ENCODE results near the gene MRPS15.
"Not testable (repeated sequence)": the region's sequence is repeated elsewhere in the genome, so short reads cannot be mapped to it uniquely, and the experiment has no call there.

The MRPS15 gene

DNA sequence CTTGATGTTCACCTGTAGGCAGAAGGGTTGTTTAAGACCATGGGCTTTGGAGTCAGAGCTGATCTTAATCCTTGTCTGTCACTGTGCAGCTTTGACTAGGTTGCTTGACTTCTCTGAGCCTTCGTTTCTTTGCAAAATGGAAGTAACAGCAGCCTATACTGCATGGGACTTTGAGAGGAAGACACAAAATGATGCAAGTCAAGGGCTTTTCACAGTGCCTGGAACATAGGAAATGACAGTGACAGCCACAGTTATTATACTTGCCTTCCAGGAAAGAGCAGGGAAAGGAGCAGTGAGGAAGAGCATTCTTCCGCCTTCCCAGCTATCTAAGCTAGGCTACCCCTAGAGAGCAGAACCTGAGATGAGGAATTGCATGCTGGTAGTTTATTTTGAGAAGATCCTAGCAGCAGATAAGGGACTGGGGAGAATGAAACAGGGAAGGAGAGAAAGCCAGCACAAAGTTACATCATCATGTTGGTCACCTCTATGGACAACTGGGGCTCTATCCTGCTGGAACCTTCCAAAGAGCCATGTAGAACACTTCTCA lies 15.4 kb upstream of the MRPS15 start:
- H3K4me3 ChIP-seq (ENCODE audit: low read length) = no peak overlapping the region
- no peaks in the 10 kb centered on the region for H3K9me3 ChIP-seq (ENCODE audit: low read length)
- H3K4me1 ChIP-seq (ENCODE audit: insufficient read depth, low read length) = peaks cover 3% of the 10 kb centered on the region
- peaks cover 18% of the 10 kb centered on the region for H3K27me3 ChIP-seq (ENCODE audit: insufficient read depth, low read length)
- no peaks in the 10 kb centered on the region for H3K36me3 ChIP-seq (ENCODE audit: insufficient read depth, low read length)
- no peak overlapping the region for H2AFZ ChIP-seq (ENCODE audit: low read depth, low read length)

DNA sequence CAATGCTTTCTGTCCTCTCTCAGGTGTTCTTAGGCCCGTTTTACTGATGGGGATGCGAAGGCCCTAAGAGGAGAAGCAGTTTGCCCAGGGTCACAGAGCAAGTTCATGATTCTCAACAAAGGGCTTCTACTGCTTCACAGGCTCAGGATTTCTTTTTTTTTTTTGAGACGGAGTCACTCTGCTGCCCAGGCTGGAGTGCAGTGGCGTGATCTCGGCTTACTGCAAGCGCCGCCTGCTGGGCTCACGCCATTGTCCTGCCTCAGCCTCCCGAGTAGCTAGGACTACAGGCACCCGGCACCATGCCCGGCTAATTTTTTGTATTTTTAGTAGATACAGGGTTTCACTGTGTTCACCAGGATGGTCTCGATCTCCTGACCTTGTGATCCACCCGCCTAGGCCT lies 13.4 kb upstream of the MRPS15 start:
- not testable (repeated sequence) for H3K27me3 ChIP-seq (ENCODE audit: insufficient read depth, low read length); H3K4me3 ChIP-seq (ENCODE audit: low read length); H3K4me1 ChIP-seq (ENCODE audit: insufficient read depth, low read length); H2AFZ ChIP-seq (ENCODE audit: low read depth, low read length); H3K36me3 ChIP-seq (ENCODE audit: insufficient read depth, low read length); H3K9me3 ChIP-seq (ENCODE audit: low read length)

GRCh38 chr1:36476945-36477344 lies 12.8 kb upstream of the MRPS15 start:
- peaks cover under 1% of the 10 kb centered on the region for H3K27me3 ChIP-seq (ENCODE audit: insufficient read depth, low read length)

DNA sequence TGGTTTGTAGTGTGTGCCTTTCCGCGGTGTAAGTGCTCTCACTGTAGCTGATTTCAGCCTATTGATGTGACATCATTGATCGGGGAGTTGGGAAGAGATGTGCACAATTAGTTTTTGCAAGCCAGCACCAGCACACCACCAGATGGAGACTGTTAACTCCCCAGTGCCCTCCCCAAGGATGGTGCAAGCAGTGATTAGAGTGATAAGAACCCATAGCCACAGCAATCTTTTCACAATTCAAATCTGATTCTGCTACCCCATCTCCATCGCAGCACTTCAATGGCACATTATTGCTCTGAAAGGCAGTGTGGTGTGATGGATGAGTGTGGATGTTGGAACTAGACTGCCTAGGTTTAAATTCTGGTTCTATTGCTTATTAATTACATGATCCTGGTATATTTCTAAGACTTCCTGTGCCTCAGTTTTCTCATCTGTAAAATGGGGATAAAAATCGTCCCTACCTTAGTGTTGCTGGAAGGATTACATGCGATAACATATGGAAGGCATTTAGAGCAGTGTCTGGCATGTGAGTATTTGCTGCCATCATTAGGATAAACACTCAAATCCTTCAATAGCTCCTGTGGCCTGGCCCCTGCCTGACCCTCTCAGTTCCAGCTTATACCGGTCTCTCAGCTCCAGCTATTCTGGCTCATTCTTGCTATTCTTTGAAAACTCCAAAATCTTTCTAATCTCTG lies 11.9 kb upstream of the MRPS15 start:
- no peak overlapping the region for H3K4me3 ChIP-seq (ENCODE audit: low read length)
- no peaks in the 10 kb centered on the region for H3K36me3 ChIP-seq (ENCODE audit: insufficient read depth, low read length)
- H2AFZ ChIP-seq (ENCODE audit: low read depth, low read length) = no peak overlapping the region
- H3K4me1 ChIP-seq (ENCODE audit: insufficient read depth, low read length) = peaks cover 3% of the 10 kb centered on the region
- no peaks in the 10 kb centered on the region for H3K27me3 ChIP-seq (ENCODE audit: insufficient read depth, low read length)
- no peaks in the 10 kb centered on the region for H3K9me3 ChIP-seq (ENCODE audit: low read length)

More at GRCh38 chr1:36476945-36477344, 12.8 kb upstream of the MRPS15 start:
- no peaks in the 10 kb centered on the region for H3K36me3 ChIP-seq (ENCODE audit: insufficient read depth, low read length)
- H3K4me3 ChIP-seq (ENCODE audit: low read length) = no peak overlapping the region
- H3K9me3 ChIP-seq (ENCODE audit: low read length) = no peaks in the 10 kb centered on the region
- H2AFZ ChIP-seq (ENCODE audit: low read depth, low read length) = no peak overlapping the region
- H3K4me1 ChIP-seq (ENCODE audit: insufficient read depth, low read length) = peaks cover 3% of the 10 kb centered on the region

GRCh38 chr1:36475341-36475740 lies 11.2 kb upstream of the MRPS15 start:
- Histone ChIP-seq H3K4me1 (ENCODE audit: insufficient read depth, low read length) (peaks cover 3% of the 10 kb centered on the region), H3K9me3 (ENCODE audit: low read length) (no peaks in the 10 kb centered on the region), H3K27me3 (ENCODE audit: insufficient read depth, low read length) (no peaks in the 10 kb centered on the region), H3K4me3 (ENCODE audit: low read length) (no peak overlapping the region), H3K36me3 (ENCODE audit: insufficient read depth, low read length) (no peaks in the 10 kb centered on the region), H2AFZ (ENCODE audit: low read depth, low read length) (no peak overlapping the region)

GRCh38 chr1:36472656-36473055 lies 8.5 kb upstream of the MRPS15 start:
- Histone ChIP-seq H3K36me3 (ENCODE audit: insufficient read depth, low read length) (no peaks in the 10 kb centered on the region), H2AFZ (ENCODE audit: low read depth, low read length) (no peak overlapping the region)

DNA sequence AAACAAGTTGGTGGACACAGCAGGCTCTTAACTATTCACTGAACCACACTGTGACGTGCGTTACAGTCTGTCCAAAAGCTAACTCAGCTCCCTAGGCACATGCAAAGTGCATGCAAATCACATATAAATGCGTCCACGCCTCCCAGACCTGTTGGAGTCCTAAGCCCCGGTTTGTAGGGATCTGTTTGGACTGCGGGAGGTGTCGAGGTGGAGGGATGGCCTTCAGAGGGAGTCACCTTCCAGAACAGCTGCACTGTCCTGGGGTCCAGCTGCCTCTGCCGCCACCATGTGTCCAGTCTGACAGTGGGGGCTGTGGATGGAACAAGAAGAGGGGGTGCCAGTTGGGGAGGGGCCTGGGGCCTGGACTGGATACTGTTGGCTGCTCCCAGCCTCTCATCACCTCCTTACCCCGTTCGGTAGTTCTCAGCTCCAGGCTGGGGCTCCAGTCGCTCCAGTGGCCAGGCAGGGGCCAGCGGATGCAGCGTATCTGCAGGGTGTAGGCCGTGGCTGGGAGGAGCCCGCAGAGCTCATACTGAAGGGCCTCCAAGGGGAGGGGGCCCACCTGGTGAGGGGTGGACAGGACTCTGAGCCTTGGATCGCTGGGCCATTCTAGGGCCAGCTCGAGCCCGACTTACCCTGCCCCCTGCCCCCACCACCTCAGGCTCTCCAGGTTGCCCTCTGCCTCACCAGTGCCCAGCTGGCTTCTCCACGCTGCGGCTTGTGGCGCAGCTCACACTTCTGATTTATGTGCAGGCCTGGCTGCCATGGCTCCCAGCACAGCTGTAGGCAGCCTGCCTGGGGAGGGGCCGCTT lies 7.9 kb upstream of the MRPS15 start:
- Histone ChIP-seq H3K4me1 (ENCODE audit: insufficient read depth, low read length) (peaks cover 3% of the 10 kb centered on the region), H3K4me3 (ENCODE audit: low read length) (no peak overlapping the region), H3K36me3 (ENCODE audit: insufficient read depth, low read length) (no peaks in the 10 kb centered on the region), H2AFZ (ENCODE audit: low read depth, low read length) (no peak overlapping the region), H3K9me3 (ENCODE audit: low read length) (no peaks in the 10 kb centered on the region), H3K27me3 (ENCODE audit: insufficient read depth, low read length) (no peaks in the 10 kb centered on the region)

More at GRCh38 chr1:36472656-36473055, 8.5 kb upstream of the MRPS15 start:
- Histone ChIP-seq H3K4me1 (ENCODE audit: insufficient read depth, low read length) (peaks cover 3% of the 10 kb centered on the region), H3K9me3 (ENCODE audit: low read length) (no peaks in the 10 kb centered on the region), H3K4me3 (ENCODE audit: low read length) (no peak overlapping the region), H3K27me3 (ENCODE audit: insufficient read depth, low read length) (no peaks in the 10 kb centered on the region)

DNA sequence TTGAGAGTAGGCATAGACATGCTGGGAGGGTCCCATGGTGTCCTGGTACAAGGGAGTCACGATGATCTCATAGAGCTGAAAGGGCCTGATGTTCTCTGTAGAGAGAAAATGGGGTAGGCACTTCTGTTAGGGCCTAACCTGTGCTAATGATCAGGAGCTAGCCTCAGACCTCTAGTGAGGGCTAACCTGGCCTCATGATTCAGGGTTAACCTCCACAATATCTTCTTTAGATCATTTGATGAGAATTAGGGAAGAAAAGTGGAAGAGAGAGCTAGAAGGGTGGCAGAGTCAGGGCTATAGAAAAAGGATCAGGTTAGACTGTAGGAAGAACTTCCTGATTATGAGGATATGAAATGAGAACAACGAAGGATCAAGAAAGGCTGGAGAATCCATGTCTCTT lies 5.0 kb upstream of the MRPS15 start:
- Histone ChIP-seq H3K27me3 (ENCODE audit: insufficient read depth, low read length) (no peaks in the 10 kb centered on the region), H3K36me3 (ENCODE audit: insufficient read depth, low read length) (no peaks in the 10 kb centered on the region), H3K4me3 (ENCODE audit: low read length) (no peak overlapping the region), H3K9me3 (ENCODE audit: low read length) (no peaks in the 10 kb centered on the region), H3K4me1 (ENCODE audit: insufficient read depth, low read length) (peaks cover 3% of the 10 kb centered on the region), H2AFZ (ENCODE audit: low read depth, low read length) (no peak overlapping the region)

DNA sequence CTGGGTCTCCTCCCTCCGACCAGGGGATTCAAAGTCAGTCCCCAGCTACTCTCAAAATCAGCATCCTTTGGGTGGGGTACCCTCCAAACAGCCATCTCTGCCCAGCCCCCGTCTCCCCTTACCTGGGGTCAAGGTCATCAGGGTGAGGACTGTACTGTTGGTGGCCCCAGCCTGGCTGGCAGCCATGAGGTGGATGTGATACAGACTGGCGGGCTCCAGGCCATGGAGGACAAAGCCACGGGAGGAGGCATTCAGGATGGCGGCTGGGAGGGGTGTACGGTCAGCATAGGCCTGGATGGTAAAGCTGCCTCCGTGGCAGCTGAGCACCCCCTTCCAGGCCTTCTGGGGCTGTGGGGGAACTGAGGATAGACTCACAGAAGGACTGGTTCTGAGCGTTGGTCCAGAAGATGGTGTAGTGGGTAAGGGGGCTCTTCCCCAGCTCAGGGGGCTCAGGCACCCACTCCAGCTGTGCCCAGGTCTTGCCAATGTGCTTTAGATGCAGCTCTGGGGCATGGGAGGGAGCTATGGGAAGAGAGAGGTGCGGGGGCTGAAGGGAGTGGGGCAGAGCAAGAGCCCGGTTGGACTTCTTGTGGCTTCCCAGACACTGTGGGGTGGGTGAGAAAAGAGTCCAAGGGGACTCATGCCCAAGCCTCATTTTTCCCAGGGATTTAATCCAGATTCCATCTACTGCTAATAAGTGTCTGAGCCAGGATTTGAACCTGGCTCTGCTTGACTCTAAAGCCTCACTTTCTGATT lies 3.7 kb upstream of the MRPS15 start:
- H3K36me3 ChIP-seq (ENCODE audit: insufficient read depth, low read length) = no peaks in the 10 kb centered on the region
- no peak overlapping the region for H3K4me3 ChIP-seq (ENCODE audit: low read length)
- H3K9me3 ChIP-seq (ENCODE audit: low read length) = no peaks in the 10 kb centered on the region
- H3K27me3 ChIP-seq (ENCODE audit: insufficient read depth, low read length) = no peaks in the 10 kb centered on the region
- H2AFZ ChIP-seq (ENCODE audit: low read depth, low read length) = no peak overlapping the region
- peaks cover 7% of the 10 kb centered on the region for H3K4me1 ChIP-seq (ENCODE audit: insufficient read depth, low read length)

DNA sequence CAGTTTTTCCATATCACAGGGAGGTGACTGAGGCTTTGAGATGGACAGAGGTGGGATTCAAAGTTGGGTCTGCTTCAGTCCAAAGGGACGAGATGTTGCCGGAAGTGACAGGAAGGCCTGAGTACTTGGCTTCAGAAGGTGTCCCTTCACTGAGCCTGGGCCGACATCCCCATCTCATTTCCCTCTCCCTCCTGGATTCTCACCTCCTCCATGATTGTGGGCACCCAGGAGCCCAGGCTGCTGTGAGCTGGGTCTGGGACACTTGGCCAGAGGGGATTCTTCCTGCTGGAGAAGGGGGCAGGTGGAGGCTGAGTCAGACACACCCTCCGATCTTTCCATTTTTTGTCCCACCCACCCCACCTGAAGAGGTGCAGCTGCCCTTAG lies 2.8 kb upstream of the MRPS15 start:
- Histone ChIP-seq H3K36me3 (ENCODE audit: insufficient read depth, low read length) (peaks cover 4% of the 10 kb centered on the region), H3K27me3 (ENCODE audit: insufficient read depth, low read length) (no peaks in the 10 kb centered on the region), H3K4me1 (ENCODE audit: insufficient read depth, low read length) (peaks cover 7% of the 10 kb centered on the region), H2AFZ (ENCODE audit: low read depth, low read length) (no peak overlapping the region), H3K9me3 (ENCODE audit: low read length) (no peaks in the 10 kb centered on the region), H3K4me3 (ENCODE audit: low read length) (no peak overlapping the region)

DNA sequence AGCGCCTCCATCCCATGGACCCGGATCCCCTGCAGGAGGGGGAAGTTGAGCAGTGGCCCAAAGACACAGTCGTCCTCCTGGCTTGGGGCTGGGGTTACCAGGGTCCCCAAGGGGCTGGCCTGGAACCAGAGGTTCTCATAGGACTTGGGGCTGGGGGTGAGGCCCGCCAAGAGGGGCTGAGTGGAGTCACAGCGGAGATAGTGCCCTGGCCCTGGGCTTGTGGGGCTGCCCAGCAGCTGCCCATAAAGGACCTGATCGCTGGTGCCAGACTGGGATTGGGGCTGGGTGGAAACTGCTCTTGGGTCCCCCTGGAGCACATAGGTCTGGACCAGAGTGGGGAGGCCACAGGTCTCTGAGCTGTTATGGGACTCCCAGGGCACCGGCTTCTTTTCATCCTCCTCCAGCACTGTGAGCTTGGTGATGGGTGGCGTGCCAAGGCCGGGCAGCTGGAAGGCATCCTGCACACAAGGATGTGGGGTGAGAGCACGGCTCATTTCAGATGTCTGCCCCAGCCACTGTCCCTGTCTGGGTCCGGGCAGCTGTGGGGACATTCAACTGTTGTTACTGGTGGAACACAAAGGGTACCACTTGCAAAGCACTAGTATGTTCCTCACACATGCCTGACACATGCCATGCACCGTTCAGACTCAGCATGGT lies 2.3 kb upstream of the MRPS15 start:
- H3K9me3 ChIP-seq (ENCODE audit: low read length) = no peaks in the 10 kb centered on the region
- H3K4me3 ChIP-seq (ENCODE audit: low read length) = no peak overlapping the region
- H3K4me1 ChIP-seq (ENCODE audit: insufficient read depth, low read length) = peaks cover 6% of the 10 kb centered on the region
- no peaks in the 10 kb centered on the region for H3K27me3 ChIP-seq (ENCODE audit: insufficient read depth, low read length)
- peaks cover 9% of the 10 kb centered on the region for H3K36me3 ChIP-seq (ENCODE audit: insufficient read depth, low read length)
- no peak overlapping the region for H2AFZ ChIP-seq (ENCODE audit: low read depth, low read length)

DNA sequence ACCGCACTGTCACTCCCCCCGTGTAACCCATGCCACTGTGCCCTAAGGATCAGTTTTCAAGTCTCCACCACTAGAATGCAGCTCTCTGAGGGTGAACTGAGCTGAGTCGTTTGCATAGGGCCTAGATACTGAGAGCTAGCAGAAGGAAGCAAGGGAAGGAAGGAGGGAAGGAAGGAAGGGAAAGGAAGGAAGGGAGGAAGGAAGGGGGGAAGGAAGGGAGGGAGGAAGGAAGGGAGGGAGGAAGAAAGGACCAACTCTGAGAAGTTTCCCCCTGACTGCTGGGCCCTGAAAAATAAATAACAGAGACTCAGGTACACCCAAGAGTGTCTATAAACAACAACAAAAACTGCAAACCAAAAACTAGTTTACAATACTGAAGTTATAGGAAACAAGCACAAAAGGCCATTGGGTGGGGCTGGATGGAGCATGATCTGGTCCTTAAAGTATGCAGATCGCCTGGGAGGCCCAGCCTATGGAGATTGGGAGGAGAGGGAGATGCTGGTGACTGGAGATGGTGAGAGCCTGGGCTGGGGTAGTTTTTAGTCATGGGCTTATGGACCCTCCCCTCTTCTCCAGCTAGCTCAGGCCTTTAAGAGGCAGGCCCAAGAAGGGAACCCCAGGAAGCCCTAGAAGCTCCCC lies 1.7 kb upstream of the MRPS15 start:
- Histone ChIP-seq H3K36me3 (ENCODE audit: insufficient read depth, low read length) (peaks cover 15% of the 10 kb centered on the region), H3K4me1 (ENCODE audit: insufficient read depth, low read length) (peaks cover 4% of the 10 kb centered on the region), H2AFZ (ENCODE audit: low read depth, low read length) (no peak overlapping the region), H3K27me3 (ENCODE audit: insufficient read depth, low read length) (no peaks in the 10 kb centered on the region), H3K4me3 (ENCODE audit: low read length) (no peak overlapping the region), H3K9me3 (ENCODE audit: low read length) (no peaks in the 10 kb centered on the region)

Measured in neuron (in vitro differentiated cells).